Erythroblast (primary cell): ENCODE results near the gene CINP.

ENCODE experiments used
- GATA1 ChIP-seq: IDR thresholded peaks from 2 replicates; pipeline ENCODE4 v1.6.1; 2011; ENCODE audit warnings: low read depth, mild to moderate bottlenecking, control low read depth, low read length, moderate library complexity
- POLR2A ChIP-seq: IDR thresholded peaks from 2 replicates; pipeline ENCODE4 v1.6.1; 2011; ENCODE audit warnings: mild to moderate bottlenecking, low read length

DNA sequence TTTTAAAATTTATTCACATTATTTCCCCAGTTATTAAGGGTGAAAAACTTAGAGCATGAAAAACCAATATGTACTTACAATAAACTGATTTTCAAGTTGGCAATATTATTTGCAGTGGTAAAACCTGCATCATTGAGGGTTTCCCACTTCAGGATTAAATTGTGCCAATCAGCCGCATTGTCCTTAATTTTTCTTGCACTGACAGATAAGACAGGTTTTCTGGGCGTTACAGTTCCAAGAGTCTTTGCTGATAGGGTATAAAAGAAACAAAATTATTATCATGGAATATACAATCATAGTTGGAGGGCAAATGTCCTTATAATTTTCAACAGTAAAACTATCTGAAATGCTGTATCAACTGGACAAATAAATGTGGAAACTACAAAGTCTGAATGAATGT lies 3.3 kb downstream of the CINP start:
- TF ChIP-seq POLR2A (no peak), GATA1 (no peak)
